AG04450 (cell line): Measurements from ENCODE around the gene IGIP. TPM values are rescaled to one million over a fixed set of nuclear protein-coding genes. Genes with fewer than 3 reads are reported as not detected.

Experiments used
- CTCF ChIA-PET: fragments of 300-600, 350-600 bp; formaldehyde crosslinking; extraction: SDS; loops from one replicate; lab custom pipeline; 2022; ENCODE audit warnings: antibody characterized with exemption, inconsistent platforms; lab: Charles Lee
- POLR2A ChIA-PET: fragments of 350-600 bp; formaldehyde crosslinking; extraction: SDS; loops from one replicate; lab custom pipeline; 2021; ENCODE audit warnings: antibody characterized with exemption, inconsistent platforms; lab: Yijun Ruan, JAX
- DNase-seq: peaks from one replicate; pipeline ENCODE4 v3.0.0-alpha.2; 2011; ENCODE audit warnings: low read depth, low spot score
- H3K27ac ChIP-seq: one replicate; pipeline ENCODE4 v1.5.1; 2012; ENCODE audit warnings: low read depth, low read length, control low read depth
- H3K27me3 ChIP-seq: one replicate; pipeline ENCODE4 v1.6.0; 2012; ENCODE audit warnings: low read length; ENCODE audit not compliant: control insufficient read depth, insufficient read depth
- H3K4me3 ChIP-seq: 2 replicates; pipeline ENCODE4 v1.5.1; 2011; ENCODE audit warnings: mild to moderate bottlenecking, low read depth, low read length, control low read depth
- H3K9me3 ChIP-seq: 2 replicates; pipeline ENCODE4 v1.5.1; 2012; ENCODE audit warnings: low read length; ENCODE audit not compliant: control insufficient read depth, insufficient read depth
- CTCF ChIP-seq: IDR thresholded peaks from 2 replicates; pipeline ENCODE4 v1.5.1; 2011; ENCODE audit warnings: low read depth, low read length, control low read depth, inconsistent platforms
- polyA plus RNA-seq: library from polyadenylated mRNA; depleted of rRNA; stranded (reverse); fragments of >200 nt; gene quantifications from 2 replicates; pipeline ENCODE4 v1.2.3, GENCODE V29; 2011

Gene IGIP
- polyA plus RNA-seq, 1 experiment, result 2.2 TPM

GRCh38 chr5:140110646-140110957 lies 15.1 kb upstream of the IGIP start:
- Histone ChIP-seq H3K9me3 (no peaks in the 10 kb centered on the region; the same call in 1 of the 2 replicates), H3K27me3 (peaks cover 7% of the 10 kb centered on the region), H3K4me3 (no peak overlapping the region), H3K27ac (no peak overlapping the region)
- no peak for TF ChIP-seq CTCF
- ChIA-PET POLR2A (no interaction called here), CTCF (interaction anchor here (0.7 to 2.7 kb wide), 5 partner anchors 34 to 345 kb away, joined by 3 to 16 read pairs (median 4); no protein-coding TSS in a partner anchor)
- no peak for DNase-seq

GRCh38 chr5:140111011-140111858 lies 14.5 kb upstream of the IGIP start:
- H3K27ac ChIP-seq, result no peak overlapping the region
- CTCF ChIA-PET, result interaction anchor here (0.7 to 2.7 kb wide), 4 partner anchors 33 to 346 kb away, joined by 3 to 10 read pairs (median 4); no protein-coding TSS in a partner anchor
- POLR2A ChIA-PET, result no interaction called here
- peaks cover 7% of the 10 kb centered on the region for H3K27me3 ChIP-seq
- no peak for TF ChIP-seq CTCF
- DNase-seq, result no peak
- no peak overlapping the region for H3K4me3 ChIP-seq
- no peaks in the 10 kb centered on the region; the same call in 1 of the 2 replicates for H3K9me3 ChIP-seq

- POLR2A ChIA-PET, result interaction anchor here (0.7 kb wide), 1 partner anchor 10 kb away, joined by 4 read pairs; no protein-coding TSS in a partner anchor
- TF ChIP-seq CTCF, result no peak
- Histone ChIP-seq H3K27ac (no peak overlapping the region), H3K4me3 (no peak overlapping the region), H3K9me3 (no peaks in the 10 kb centered on the region; the same call in 1 of the 2 replicates), H3K27me3 (peaks cover 7% of the 10 kb centered on the region)
- CTCF ChIA-PET, result interaction anchor here (0.6 to 2.4 kb wide), 4 partner anchors 12 to 462 kb away, joined by 3 to 19 read pairs (median 6); no protein-coding TSS in a partner anchor
- DNase-seq, result no peak
Measured at GRCh38 chr5:140111859-140112551, 13.7 kb upstream of the IGIP start.

- ChIA-PET POLR2A (interaction anchor here (0.7 kb wide), 1 partner anchor 10 kb away, joined by 4 read pairs; no protein-coding TSS in a partner anchor), CTCF (interaction anchor here (0.6 to 2.4 kb wide), 4 partner anchors 11 to 463 kb away, joined by 3 to 19 read pairs (median 6); no protein-coding TSS in a partner anchor)
- no peak for DNase-seq
- Histone ChIP-seq H3K9me3 (no peaks in the 10 kb centered on the region; the same call in 1 of the 2 replicates), H3K27ac (peak overlapping the region; percentile 21), H3K4me3 (peak overlapping the region; percentile 75), H3K27me3 (peaks cover 7% of the 10 kb centered on the region)
- no peak for TF ChIP-seq CTCF
Measured at GRCh38 chr5:140112685-140113179, 13.0 kb upstream of the IGIP start.
